Measurements from ENCODE around the gene KCNH5.

Gene KCNH5

GRCh38 chr14:62696331-62696924, 348.8 kb downstream of the KCNH5 start:
- no peak for DNase-seq
- intact Hi-C loops (cut with DNase I), result no loop called here

GRCh38 chr14:62694075-62694474, 351.2 kb downstream of the KCNH5 start:
- no peak for DNase-seq
- intact Hi-C loops (cut with DNase I), result no loop called here

DNA sequence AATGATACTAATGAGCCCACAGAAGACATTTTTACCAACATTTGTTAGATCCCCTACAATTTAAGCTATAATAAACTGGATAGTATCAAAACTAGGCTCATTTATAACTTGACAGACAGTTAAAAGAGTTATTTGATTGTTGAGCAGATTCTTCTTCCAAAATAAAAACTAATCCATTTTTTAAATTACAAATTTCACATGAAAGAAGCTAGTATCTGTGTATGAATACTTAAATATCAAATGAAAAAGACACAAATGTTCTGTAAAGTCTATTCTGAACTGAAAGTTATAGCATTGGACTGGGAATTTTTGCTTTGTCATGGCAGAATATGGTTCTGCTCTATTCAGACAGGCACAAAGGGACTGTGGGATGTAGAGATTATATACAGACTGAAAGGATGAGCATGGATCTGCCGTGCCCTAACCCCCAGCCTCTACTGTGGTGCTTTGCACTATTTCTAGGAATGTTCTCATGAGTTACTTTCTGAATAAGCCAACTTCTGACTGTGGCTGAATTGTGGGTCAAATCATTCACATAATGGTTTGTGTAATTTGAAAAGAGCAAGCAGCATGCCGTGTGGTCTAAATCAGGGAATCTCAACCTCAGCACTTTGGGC, 352.7 kb downstream of the KCNH5 start:
- DNase-seq, result no peak

GRCh38 chr14:62691647-62692489, 353.4 kb downstream of the KCNH5 start:
- peak in 17 of 42 donors; percentile 8 to 64 (median 18) for DNase-seq
- intact Hi-C loops (cut with DNase I), result no loop called here

More for the DNA sequence above, 352.7 kb downstream of the KCNH5 start:
- intact Hi-C loops (cut with DNase I), result no loop called here

GRCh38 chr14:62689733-62690132, 355.5 kb downstream of the KCNH5 start:
- intact Hi-C loops (cut with DNase I), result no loop called here

DNA sequence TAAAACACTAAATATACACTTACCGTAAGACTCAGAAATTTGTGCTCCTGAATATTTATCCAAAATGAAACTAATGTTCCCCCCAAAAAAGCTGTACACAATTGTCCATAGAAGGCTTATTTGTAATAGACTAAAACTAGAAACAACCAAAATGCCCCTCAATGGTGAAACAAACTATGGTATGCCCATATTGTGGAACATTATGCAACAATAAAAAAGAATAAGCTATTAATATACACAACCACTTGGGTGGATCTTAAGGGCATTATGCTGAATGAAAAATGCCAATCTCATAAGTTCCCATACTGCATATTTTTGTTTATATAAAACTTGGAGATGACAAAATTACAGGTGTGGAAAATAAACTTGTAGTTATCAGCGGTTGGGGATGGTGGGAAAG, 357.4 kb downstream of the KCNH5 start:
- intact Hi-C loops (cut with DNase I), result no loop called here
- no peak for DNase-seq

More at GRCh38 chr14:62689733-62690132, 355.5 kb downstream of the KCNH5 start:
- no peak for DNase-seq

DNA sequence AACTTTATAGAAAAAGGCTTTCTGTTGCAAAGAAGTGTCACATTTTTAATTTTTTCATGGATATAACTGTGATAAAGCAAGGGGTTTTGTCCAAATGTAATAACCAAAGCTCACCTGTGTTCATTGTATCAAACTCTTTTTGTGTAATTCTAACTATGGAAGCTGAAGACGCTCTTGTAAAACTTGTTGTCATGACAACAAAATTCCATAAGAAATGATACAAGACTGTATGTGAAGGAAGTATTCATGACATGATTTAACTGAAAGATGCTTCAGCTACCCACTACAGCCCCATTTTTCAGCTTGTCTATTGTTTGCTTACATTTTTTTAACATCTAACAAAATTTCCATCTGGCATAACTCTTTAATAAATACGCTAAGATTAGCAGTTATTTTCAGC, 360.9 kb downstream of the KCNH5 start:
- no peak for DNase-seq
- intact Hi-C loops (cut with DNase I), result no loop called here

DNA sequence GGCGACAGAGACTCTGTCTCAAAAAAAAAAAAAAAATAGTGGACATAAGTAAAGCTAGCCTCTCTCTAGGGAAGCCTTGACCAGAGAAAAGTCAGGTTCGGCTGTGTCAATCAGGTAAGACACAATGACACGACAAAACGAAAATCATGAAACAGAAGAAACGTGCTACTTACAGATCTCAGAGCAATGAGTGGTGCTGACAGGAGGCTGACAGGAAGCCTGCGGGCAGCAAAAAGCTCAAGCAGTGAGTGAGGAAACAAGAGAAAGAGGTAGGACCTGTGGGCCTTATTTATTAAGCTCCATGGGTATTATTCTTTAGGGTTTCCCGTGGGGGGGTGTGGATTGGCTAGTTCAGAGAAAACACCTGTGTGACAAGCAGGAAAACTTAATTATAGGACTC, 363.1 kb downstream of the KCNH5 start:
- DNase-seq, result no peak
- intact Hi-C loops (cut with DNase I), result no loop called here

DNA sequence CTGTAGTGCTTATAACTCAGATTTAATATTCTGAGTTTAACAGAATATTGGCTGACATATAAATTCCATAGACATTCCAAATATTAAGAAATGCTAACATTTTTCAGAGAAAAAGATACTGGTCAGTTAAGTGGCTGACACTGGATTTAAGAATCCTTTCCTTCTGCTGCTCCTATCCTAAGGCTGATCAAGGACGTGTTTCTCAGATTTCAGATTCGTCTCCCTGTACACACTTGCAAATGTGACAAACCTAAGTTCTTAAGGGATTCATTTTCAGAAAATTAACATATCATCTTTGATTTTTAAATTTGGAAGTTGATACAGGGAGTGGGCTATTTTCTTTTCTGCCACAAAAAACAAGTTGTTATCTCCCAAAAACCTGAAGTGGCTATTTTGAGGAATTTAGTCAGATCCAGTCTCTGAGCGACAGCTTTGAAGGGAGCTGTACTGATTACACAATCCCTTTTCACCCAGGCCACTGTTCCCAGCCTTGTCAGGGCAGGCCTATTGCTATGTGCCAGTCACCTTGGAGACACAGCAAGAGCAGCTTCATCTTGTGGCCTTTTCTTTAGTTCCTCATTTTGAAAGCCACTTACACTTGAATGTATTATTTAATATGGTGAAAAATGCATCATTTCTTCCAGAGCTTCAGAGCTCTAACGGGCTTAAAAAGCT, 370.6 kb downstream of the KCNH5 start:
- DNase-seq, result peak in 8 of 42 donors; percentile 7 to 56 (median 15)

GRCh38 chr14:62673014-62673755, 372.1 kb downstream of the KCNH5 start:
- no peak for DNase-seq
- intact Hi-C loops (cut with DNase I), result no loop called here

More for the DNA sequence above, 370.6 kb downstream of the KCNH5 start:
- intact Hi-C loops (cut with DNase I), result no loop called here

DNA sequence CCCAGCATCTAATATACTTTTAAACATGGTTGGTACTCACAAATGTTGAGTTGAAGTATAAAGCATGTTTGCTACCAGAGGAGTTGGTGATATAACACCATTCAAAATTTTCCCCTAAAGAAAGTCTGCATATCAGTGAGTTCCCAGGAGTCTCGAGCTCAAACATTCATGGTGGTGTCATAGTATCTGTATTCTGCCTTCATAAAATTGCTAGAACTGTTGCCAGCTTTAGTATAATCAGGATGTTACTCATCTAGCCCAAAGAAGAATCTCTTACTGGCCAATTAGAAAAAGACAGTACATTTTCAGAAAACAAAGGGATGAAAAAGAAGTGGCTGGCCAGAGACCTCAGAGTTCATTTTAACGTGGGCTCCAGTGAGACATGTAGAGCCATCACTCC, 374.7 kb downstream of the KCNH5 start:
- intact Hi-C loops (cut with DNase I), result no loop called here
- DNase-seq, result no peak

- intact Hi-C loops (cut with DNase I), result no loop called here
- DNase-seq, result no peak
Measured at GRCh38 chr14:62667421-62667914, 377.8 kb downstream of the KCNH5 start.

DNA sequence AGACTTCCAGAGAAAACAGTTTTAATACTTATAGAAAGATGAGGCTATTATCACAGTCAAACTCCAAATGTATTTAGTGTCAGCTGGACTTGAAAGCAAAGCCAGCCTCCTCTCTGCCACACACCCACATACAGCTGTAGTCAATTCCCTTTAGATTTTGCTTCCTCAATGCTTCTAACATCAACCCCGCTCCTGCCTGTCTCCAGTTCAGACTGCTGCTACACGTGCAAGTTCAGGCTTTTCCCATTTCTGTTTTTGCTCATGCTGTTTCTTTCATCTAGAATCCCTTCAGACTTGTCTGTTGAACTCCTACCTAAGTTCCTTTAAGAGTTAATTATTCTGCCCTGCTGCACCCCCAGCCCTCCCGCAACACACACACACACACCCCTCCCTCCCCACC, 380.0 kb downstream of the KCNH5 start:
- intact Hi-C loops (cut with DNase I), result no loop called here
- peak in 5 of 42 donors; percentile 7 to 25 (median 10) for DNase-seq

DNA sequence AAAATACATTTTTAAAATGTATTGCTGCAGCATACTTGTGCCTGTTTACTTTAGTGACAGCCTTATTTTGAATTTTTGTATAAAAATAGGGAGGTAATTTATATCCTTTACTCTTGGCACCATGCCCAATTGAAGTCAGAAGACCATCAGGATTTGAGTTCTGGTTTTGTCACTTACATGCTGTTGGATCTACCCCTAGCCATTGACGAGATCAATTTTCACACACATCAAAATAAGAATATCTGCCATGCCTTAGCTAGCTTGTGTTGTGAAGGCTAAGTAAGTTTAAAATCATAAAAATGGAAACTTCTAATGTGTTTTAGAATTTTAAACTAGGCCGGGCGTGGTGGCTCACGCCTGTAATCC, 381.8 kb downstream of the KCNH5 start:
- intact Hi-C loops (cut with DNase I), result no loop called here

DNA sequence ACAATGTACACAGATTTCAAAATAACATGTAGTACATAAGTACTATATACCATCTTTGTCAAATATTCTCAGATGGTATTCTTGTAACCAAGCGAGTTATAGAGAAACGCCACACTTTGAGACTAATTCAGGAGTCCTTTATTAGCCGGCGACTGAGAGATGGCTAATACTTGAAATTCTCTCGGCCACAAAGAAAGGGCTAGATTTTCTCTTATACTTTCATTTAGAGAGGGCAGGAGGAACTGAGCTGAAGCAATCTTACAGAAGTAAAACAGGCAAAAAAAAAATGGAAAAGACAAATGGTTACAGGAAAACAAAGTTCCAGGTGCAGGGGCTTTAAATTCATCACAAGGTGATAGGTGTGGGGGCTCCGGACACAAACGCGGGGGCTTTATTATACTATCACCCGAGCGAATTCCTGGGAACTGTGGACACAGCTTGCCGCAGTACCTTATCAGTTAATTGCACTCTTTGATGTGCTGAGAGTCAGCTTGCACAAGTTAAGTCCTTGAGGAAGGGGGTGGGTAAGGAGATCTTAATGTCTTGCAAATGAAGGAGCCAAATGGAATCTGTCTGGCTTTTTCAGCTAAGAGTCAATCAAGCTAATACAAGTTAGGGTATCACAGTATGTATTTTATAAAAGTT, 382.3 kb downstream of the KCNH5 start:
- DNase-seq, result no peak
- intact Hi-C loops (cut with DNase I), result no loop called here

More for the DNA sequence above, 381.8 kb downstream of the KCNH5 start:
- no peak for DNase-seq

- no peak for DNase-seq
- intact Hi-C loops (cut with DNase I), result no loop called here
Measured at GRCh38 chr14:62661818-62662217, 383.4 kb downstream of the KCNH5 start.

DNA sequence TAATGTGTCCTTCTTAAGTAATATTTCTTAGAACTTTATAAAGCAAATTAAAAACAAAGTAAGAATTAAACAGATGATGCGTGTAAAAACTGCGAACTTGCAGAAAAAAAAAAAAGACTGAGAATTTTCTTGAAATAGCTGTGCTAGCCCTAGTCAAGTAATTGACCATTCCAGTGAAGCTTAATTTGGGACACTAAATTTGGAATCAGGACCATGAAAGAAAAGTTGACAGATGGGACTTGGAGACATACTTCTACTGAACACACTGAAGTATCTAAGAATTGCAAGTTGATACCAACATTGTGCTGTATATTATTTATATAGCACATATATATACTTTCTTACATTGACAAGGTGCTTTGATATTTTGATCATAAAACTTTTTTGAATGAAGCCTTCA, 386.6 kb downstream of the KCNH5 start:
- no peak for DNase-seq
- intact Hi-C loops (cut with DNase I), result no loop called here

- DNase-seq, result no peak
- intact Hi-C loops (cut with DNase I), result no loop called here
Measured at GRCh38 chr14:62657376-62657775, 387.9 kb downstream of the KCNH5 start.
